Neural cell (in vitro differentiated cells): Measurements from ENCODE around the gene BABAM2.

ENCODE experiments used
- CTCF ChIP-seq: fragments of 450-650 bp; IDR thresholded peaks from 2 replicates; pipeline ENCODE4 v1.5.1; 2014; ENCODE audit warnings: antibody characterized with exemption, mild to moderate bottlenecking, moderate library complexity; ENCODE audit not compliant: poor library complexity, severe bottlenecking
- EZH2 ChIP-seq: fragments of 200-600, 300-800 bp; shearing (Covaris generic), sonication (generic); IDR thresholded peaks from 2 replicates; pipeline ENCODE4 v1.6.1; 2014; ENCODE audit warnings: antibody characterized with exemption, low read length, borderline replicate concordance, mild to moderate bottlenecking; ENCODE audit not compliant: insufficient read depth, poor library complexity, severe bottlenecking
- MXI1 ChIP-seq: fragments of 450-650 bp; conservative IDR thresholded peaks from 2 replicates; pipeline ENCODE4 v1.6.1; 2014; ENCODE audit warnings: antibody characterized with exemption, mild to moderate bottlenecking; ENCODE audit not compliant: poor library complexity, severe bottlenecking
- POLR2AphosphoS5 ChIP-seq: IDR thresholded peaks from 2 replicates; pipeline ENCODE4 v1.6.1; 2012
- SMC3 ChIP-seq: fragments of 450-650 bp; conservative IDR thresholded peaks from 2 replicates; pipeline ENCODE4 v1.6.1; 2014; ENCODE audit warnings: antibody characterized with exemption, mild to moderate bottlenecking, moderate library complexity; ENCODE audit not compliant: poor library complexity

- TF ChIP-seq CTCF (no peak), EZH2 (no peak), MXI1 (no peak), POLR2AphosphoS5 (no peak), SMC3 (no peak)
Observed at GRCh38 chr2:28074137-28074536, 183.6 kb downstream of the BABAM2 start.
